Body of pancreas (tissue), 4 donors: ENCODE results near the gene RGS17. TPM values are rescaled to one million over a fixed set of nuclear protein-coding genes. Genes with fewer than 3 reads are reported as not detected.

Experiments used
- ATAC-seq: fragments of 150-250 bp; one replicate; pipeline ENCODE4 v1.9.1; 2016
- DNase-seq, 4 donors: peaks; one replicate each; pipeline ENCODE4 v3.0.0-alpha.2; 2019
- H3K27ac ChIP-seq, 4 donors: fragments of 200-600 bp; sonication (generic); 1 replicate in 3 of 4; 2 replicates in 1 of 4; pipeline versions ENCODE4 v1.5.1 to v1.6.1; 2016 to 2019; ENCODE audit warnings: mild to moderate bottlenecking in 1 of 4, mixed read lengths in 1 of 4, moderate library complexity in 1 of 4
- H3K27me3 ChIP-seq, 2 donors: fragments of 200-600 bp; sonication (generic); one replicate each; pipeline ENCODE4 v1.6.0; 2016; ENCODE audit warnings: mild to moderate bottlenecking in 1 of 2
- H3K36me3 ChIP-seq, 2 donors: fragments of 200-600 bp; sonication (generic); replicated peaks in 1 of 2; 2 replicates each; pipeline ENCODE4 v1.5.1; 2016; ENCODE audit warnings: low read depth in 2 of 2; ENCODE audit not compliant: insufficient read depth in 1 of 2
- H3K4me1 ChIP-seq: fragments of 200-600 bp; sonication (generic); one replicate; pipeline ENCODE4 v1.6.0; 2016
- H3K4me3 ChIP-seq, 2 donors: fragments of 200-600 bp; sonication (generic); 1 replicate in 1 of 2; 2 replicates in 1 of 2; pipeline ENCODE4 v1.5.1; 2016 to 2019
- H3K9me3 ChIP-seq, 3 donors: fragments of 200-600 bp; sonication (generic); 1 replicate in 2 of 3; 2 replicates in 1 of 3; pipeline ENCODE4 v1.5.1; 2016
- POLR2A ChIP-seq, 3 donors: fragments of 450-650 bp; IDR thresholded peaks; one replicate each; pipeline ENCODE4 v1.6.1; 2016; ENCODE audit warnings: antibody characterized with exemption in 3 of 3, mild to moderate bottlenecking in 2 of 3
- WGBS, 2 donors: methylation state at CpG; one replicate each; pipeline ENCODE4 v1.1.5; 2017; 5-methylcytosine and 5-hydroxymethylcytosine counted together
- intact Hi-C: fragments of 100-400 bp; cut with DNase I; formaldehyde crosslinking; loops from one replicate; pipeline ENCODE4 v1.15.1; 2023
- total RNA-seq, 2 donors: library from RNA; depleted of rRNA; stranded (reverse); fragments of >200 nt; gene quantifications; one replicate each; pipeline ENCODE4 v1.1.0, GENCODE V29; 2016
- TF ChIP-seq, protein P1 (sequence below), 7 experiments: fragments of 450-650 bp in 4 of 7; fragments of 200-600 bp in 3 of 7; sonication (generic) in 3 of 7; IDR thresholded peaks; one replicate each; pipeline ENCODE4 v1.5.1; 2016 to 2019; ENCODE audit warnings: antibody characterized with exemption in 7 of 7

Gene RGS17
- total RNA-seq, 2 donors from 2014 or later, result 0.33 to 1.0 TPM

DNA sequence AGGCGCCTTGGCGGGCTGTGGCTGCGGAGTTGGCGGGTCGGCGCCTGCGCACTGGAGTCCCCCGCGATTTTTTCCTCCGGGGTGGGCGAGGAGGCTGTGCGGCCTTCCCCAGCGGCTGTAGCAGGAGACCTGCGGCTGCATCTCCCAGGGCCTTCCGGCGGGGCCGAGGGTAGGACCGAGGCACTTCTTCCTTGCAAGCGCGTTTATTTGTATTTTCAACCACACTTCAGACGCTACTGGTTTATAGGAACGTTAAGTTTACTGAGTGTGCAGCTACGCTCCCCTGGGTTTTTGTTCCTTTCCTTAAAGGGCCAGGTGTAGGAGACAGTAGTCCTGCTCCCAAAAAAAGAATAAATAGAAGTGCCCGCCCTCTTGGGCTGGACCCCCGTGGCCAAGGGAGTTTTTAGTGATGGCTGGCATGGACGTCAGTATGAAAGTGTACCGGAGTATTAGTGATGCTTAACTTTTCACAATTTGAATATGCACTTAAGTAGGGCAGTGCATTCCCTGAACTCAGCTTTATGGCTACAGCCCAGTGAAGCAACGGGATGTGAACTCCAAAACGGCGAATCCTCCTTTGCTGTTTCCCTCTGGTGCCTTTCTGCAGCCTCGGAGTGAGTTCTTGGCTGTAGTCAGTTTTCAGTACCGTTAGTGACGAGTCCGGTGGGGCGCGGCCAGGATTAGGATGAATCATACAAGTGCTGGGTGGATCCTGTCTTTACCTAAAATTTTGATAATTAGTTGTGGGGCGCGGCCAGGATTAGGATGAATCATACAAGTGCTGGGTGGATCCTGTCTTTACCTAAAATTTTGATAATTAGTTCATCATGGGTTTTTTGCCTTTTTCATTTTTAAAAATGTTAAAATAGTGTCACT is 147.2 kb downstream of the RGS17 start:
- intact Hi-C loops, result no loop called here
- H3K4me3 ChIP-seq, result peak overlapping the region; percentile 76 to 84
- H3K27ac ChIP-seq, result peak overlapping the region; percentile 87 to 91 (median 89)
- H3K36me3 ChIP-seq, result no peaks in the 10 kb centered on the region
- 0 to 1% methylated on average over 32 to 38 of the region's 38 CpGs for WGBS, 2 donors
- TF ChIP-seq POLR2A (IDR thresholded peaks at IDR 0.05), result peak in 2 of 3 donors; percentile 65 to 69
- TF ChIP-seq, protein P1, sequence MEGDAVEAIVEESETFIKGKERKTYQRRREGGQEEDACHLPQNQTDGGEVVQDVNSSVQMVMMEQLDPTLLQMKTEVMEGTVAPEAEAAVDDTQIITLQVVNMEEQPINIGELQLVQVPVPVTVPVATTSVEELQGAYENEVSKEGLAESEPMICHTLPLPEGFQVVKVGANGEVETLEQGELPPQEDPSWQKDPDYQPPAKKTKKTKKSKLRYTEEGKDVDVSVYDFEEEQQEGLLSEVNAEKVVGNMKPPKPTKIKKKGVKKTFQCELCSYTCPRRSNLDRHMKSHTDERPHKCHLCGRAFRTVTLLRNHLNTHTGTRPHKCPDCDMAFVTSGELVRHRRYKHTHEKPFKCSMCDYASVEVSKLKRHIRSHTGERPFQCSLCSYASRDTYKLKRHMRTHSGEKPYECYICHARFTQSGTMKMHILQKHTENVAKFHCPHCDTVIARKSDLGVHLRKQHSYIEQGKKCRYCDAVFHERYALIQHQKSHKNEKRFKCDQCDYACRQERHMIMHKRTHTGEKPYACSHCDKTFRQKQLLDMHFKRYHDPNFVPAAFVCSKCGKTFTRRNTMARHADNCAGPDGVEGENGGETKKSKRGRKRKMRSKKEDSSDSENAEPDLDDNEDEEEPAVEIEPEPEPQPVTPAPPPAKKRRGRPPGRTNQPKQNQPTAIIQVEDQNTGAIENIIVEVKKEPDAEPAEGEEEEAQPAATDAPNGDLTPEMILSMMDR (IDR thresholded peaks at IDR 0.05), result no peak
- ATAC-seq (peak; percentile 3), DNase-seq (peak; percentile 61 to 95 (median 82))
- H3K9me3 ChIP-seq, result no peaks in the 10 kb centered on the region
- H3K4me1 ChIP-seq, result peaks cover 19% of the 10 kb centered on the region
- H3K27me3 ChIP-seq, result no peaks in the 10 kb centered on the region

DNA sequence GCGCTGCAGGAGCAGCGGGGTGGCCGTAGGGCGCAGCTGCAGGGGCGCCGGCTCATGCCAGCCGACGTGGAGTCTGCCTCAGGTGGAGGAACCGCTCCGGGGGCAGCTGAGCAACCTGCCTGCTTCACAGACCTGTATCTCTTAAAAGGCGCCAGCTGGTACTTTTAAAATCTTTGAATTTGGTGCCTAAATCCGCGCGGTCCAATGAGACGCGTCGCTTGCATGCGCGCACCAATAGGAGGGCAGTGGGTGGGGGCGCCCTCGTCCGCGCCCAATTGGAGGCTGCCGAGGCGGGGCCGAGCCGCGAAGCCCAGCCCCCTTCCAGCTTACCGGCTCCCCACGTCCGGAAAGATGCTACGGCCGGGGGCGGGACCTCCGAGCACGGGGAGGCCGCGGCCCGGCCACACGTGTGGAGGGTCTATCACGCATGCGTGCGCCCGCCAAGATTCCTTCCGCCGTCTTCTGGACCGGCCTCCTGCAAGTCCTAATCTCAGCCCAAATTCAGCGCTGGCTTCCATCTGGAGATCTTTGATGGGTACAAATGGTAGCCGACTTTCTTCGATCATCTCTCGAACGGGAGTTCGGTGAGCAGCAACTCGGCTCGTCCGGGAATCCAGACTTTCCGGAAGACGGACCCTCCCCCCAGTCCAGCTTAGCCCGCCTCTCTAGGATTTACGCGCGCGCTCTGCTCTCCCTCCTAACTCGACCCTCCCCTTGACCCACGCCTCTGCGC is 148.0 kb downstream of the RGS17 start, which contains the start of gene FBXO5:
Gene FBXO5 (minus strand): TSS at position 138 of the 733 bp plus-strand sequence. CDS start 82 bp downstream, at position 56.
- DNase-seq (peak; percentile 96 to 98 (median 98)), ATAC-seq (peak; percentile 95)
- H3K9me3 ChIP-seq, result no peaks in the 10 kb centered on the region
- peaks cover 19% of the 10 kb centered on the region for H3K4me1 ChIP-seq
- H3K4me3 ChIP-seq, result peak within 1 kb of the TSS; percentile 76 to 84
- 0 to 1% methylated on average over 8 to 66 of the region's 66 CpGs for WGBS, 2 donors
- no peaks in the 10 kb centered on the region for H3K27me3 ChIP-seq
- TF ChIP-seq, protein P1 (IDR thresholded peaks at IDR 0.05), result no peak
- TF ChIP-seq POLR2A (IDR thresholded peaks at IDR 0.05), result peak in 1 of 3 donors; percentile 58
- peak within 1 kb of the TSS; percentile 87 to 91 (median 89) for H3K27ac ChIP-seq
- H3K36me3 ChIP-seq, result no peaks in the 10 kb centered on the region
- intact Hi-C loops, result no loop called here

DNA sequence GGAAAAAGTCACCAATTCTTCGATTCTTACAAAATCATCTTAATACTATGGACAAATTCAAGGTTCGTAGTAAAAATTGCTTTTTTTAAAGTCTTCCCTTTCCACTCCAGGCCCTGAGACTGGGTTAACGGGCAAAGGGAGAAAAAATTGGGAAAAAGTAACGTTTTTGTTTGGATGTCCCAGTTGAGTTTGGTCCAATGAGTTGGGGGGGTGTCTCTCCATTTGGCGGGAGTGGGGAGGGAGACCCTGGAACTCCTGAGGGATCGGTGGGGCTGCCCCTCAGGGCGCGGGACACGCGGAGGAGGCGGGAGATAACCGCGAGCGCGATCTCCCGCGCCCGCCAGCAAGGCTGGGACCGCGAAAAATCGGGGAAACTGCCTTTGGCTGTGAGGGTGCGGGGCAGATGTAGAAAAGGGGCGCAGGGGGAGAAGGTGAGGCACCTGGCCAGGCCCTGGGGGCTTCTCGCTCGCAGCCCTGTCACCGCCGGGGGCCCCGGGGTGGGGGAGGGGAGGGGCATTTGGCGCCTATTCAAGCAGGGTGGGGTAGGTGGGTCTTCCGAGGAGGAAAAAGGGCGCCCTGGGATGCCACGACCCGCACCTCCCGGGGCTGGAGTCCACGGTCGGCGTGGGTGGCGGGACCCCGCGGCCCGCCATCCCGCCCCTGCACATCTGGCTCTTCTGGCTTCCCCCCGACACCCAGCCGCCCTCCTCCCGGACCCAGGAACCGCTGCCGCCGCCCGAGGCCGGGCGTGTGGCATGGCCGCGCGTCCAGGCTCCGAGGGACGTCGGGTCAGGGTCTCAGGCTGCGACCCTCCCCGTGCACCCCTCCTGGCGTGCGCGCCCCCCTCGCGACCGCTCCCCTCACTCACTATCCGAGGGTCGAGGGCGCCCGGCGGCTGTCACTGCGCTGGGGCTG is 148.8 kb downstream of the RGS17 start:
- intact Hi-C loops, result no loop called here
- no peak for ATAC-seq

DNA sequence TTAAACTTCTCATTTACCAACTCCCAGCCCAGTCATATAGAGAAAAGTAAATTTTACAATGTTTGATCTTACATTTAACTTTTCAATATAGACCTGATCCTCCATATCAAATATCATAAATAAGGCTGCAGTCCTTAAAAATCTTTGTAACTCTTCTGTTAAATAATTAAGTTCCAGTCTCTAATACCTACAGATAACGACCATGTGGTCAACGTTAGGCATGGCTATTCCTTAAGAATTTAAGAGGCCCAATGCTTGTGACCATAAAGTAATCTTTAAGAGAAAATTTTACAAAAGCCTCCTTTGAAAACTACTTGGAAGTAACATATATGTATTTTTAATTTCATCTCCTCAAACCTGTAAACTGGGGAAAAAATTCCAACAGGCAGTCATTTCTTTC is 149.9 kb downstream of the RGS17 start:
- H3K4me1 ChIP-seq, result peaks cover 19% of the 10 kb centered on the region
- H3K36me3 ChIP-seq, result no peaks in the 10 kb centered on the region
- no peak overlapping the region for H3K4me3 ChIP-seq
- intact Hi-C loops, result no loop called here
- H3K9me3 ChIP-seq, result no peaks in the 10 kb centered on the region
- DNase-seq, result no peak
- TF ChIP-seq POLR2A (IDR thresholded peaks at IDR 0.05), result no peak
- TF ChIP-seq, protein P1 (IDR thresholded peaks at IDR 0.05), result no peak
- no peak for ATAC-seq
- 73 to 76% methylated on average over 2 of the region's 2 CpGs for WGBS, 2 donors
- H3K27me3 ChIP-seq, result no peaks in the 10 kb centered on the region
- H3K27ac ChIP-seq, result no peak overlapping the region

More for the DNA sequence above, 148.8 kb downstream of the RGS17 start:
- Histone ChIP-seq H3K36me3 (no peaks in the 10 kb centered on the region), H3K27ac (no peak overlapping the region), H3K9me3 (no peaks in the 10 kb centered on the region), H3K4me3 (peak overlapping the region; percentile 76 to 84), H3K4me1 (peaks cover 19% of the 10 kb centered on the region), H3K27me3 (no peaks in the 10 kb centered on the region)
- peak in 1 of 4 donors; percentile 31 for DNase-seq
- TF ChIP-seq, protein P1 (IDR thresholded peaks at IDR 0.05), result no peak
- TF ChIP-seq POLR2A (IDR thresholded peaks at IDR 0.05), result no peak
- WGBS, 2 donors, result 7 to 36% methylated on average over 20 to 68 of the region's 71 CpGs
